NCI-H1417 treated with DMSO at 0.1 percent for 48 hours (cell line): ENCODE results near the gene PCDH11X.
"Not testable (repeated sequence)": the region's sequence is repeated elsewhere in the genome, so short reads cannot be mapped to it uniquely, and the experiment has no call there.

ENCODE experiments used
- DNase-seq: peaks from one replicate; lab custom pipeline; 2025; lab: John Stamatoyannopoulos, UW

The PCDH11X gene

DNA sequence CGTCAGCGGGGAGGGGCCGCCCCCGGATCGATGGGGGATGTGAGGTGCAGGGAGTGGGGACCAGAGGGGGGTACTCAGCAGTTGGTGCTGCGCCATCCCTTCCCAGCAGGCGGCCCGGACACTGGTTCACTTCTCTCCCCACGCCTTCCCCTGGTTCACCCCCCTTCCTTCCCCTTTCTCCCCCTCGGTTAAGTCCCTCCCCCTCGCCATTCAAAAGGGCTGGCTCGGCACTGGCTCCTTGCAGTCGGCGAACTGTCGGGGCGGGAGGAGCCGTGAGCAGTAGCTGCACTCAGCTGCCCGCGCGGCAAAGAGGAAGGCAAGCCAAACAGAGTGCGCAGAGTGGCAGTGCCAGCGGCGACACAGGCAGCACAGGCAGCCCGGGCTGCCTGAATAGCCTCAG, at the start of gene PCDH11X:
Gene PCDH11X (plus strand): TSS at position 241 of the 400 bp plus-strand sequence. CDS start 56,130 bp downstream, outside the sequence.
- not testable (repeated sequence) for DNase-seq

GRCh38 chrX:91747446-91747845, 31.7 kb upstream of the PCDH11X start:
- DNase-seq: not testable (repeated sequence)

GRCh38 chrX:91753022-91753421, 26.2 kb upstream of the PCDH11X start:
- DNase-seq: not testable (repeated sequence)

DNA sequence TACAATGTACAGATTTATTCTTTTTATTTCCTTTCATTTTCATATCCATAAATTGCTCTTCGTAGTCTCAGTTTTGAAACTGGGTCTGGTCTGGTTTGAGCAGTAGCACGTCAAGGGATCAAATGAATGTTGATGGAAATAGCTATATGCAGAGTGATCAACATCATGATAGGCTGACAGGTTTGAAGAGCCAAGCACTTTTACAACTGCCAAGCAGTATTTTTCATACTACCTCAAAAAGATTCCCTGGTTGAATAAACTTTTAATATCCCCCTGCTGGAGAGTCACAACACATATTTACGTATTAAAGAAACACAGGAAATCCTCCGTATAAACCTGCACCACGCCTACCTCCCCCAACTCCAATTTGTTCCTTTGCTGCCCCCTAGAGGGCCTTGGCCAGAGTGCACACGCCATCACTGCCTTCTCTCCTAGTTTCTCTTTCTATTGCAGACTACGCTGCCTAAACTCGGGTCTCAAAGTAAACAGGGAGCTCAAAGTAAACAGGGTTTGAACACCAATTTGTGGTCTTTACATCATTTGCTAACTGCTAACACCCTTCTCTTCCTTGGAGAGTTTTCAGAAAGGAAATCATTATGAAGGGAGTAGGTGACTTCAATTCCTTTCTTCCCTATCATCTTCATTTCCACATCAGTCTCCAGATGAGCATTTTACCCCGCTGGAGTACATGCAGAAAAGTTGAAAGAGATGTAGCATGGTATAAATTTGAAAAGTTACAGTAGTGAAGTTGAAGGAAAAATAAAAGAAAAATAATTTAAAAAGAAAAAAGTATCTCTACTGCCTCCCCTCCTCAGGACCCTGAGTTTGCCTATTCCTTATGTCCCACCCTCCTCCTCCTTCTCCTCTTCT, 8.3 kb upstream of the PCDH11X start:
- DNase-seq: not testable (repeated sequence)

DNA sequence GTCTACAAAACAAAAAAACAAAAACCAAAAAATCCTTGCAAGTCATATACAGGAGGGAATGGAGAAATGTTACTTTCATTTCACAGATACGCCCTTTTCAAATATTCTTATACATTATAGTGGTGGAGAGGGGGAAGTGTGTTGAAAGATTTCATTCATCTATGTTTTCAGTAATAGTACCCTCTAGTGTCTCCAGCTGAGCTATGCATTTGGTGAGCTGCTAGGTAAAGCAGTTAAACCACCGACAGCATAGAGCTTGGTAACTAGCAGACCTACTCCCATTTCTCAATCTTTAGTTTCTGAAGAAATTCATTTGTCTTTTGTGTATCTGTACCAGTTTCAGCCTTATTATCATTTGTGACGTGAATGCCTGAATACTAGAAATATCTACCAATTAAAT, 5.2 kb upstream of the PCDH11X start:
- not testable (repeated sequence) for DNase-seq

- not testable (repeated sequence) for DNase-seq
Observed at GRCh38 chrX:91780008-91780407, 833 bp downstream of the PCDH11X start.

GRCh38 chrX:91780698-91781097, 1.5 kb downstream of the PCDH11X start:
- not testable (repeated sequence) for DNase-seq

GRCh38 chrX:91781553-91782298, 2.6 kb downstream of the PCDH11X start:
- not testable (repeated sequence) for DNase-seq

- not testable (repeated sequence) for DNase-seq
Observed at GRCh38 chrX:91782825-91783224, 3.6 kb downstream of the PCDH11X start.

DNA sequence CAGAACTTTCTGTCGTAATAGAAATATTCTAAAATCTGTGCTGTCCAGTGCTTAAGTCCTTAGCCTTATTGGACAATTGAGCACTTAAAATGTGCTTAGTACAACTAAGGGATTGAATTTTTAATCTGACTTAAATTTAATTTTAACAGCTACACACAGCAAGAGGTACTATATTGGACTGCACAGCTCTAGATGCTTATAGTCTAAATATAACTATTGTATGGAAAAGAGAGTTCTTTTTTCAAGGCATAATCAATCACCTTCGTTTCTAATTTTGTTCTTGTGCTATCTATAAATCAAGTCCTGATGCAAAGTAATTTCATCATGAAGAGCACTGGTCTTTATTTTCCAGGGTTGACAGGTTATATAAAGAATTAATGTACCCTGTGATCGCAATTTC, 38.4 kb downstream of the PCDH11X start:
- DNase-seq: not testable (repeated sequence)

GRCh38 chrX:91825321-91825720, 46.1 kb downstream of the PCDH11X start:
- DNase-seq: not testable (repeated sequence)
